ENCODE data around the gene TRAPPC3. TPM values are rescaled to one million over a fixed set of nuclear protein-coding genes. Genes with fewer than 3 reads are reported as not detected.

The TRAPPC3 gene
- polyA plus RNA-seq, 4 donors: 48.9 to 70.2 (median 61.2) TPM

- DNase-seq (ENCODE audit: low read depth in 4 of 4, low spot score in 3 of 4): no peak
Measured at GRCh38 chr1:36154765-36155407, 5.6 kb upstream of the TRAPPC3 start.

- DNase-seq (ENCODE audit: low read depth in 4 of 4, low spot score in 3 of 4): no peak
Measured at GRCh38 chr1:36154335-36154734, 5.0 kb upstream of the TRAPPC3 start.

- no peak for DNase-seq (ENCODE audit: low read depth in 4 of 4, low spot score in 3 of 4)
Measured at GRCh38 chr1:36153476-36153875, 4.2 kb upstream of the TRAPPC3 start.

- DNase-seq (ENCODE audit: low read depth in 4 of 4, low spot score in 3 of 4): no peak
Measured at GRCh38 chr1:36151845-36152203, 2.5 kb upstream of the TRAPPC3 start.

GRCh38 chr1:36151134-36151844 is 2.0 kb upstream of the TRAPPC3 start:
- no peak for DNase-seq (ENCODE audit: low read depth in 4 of 4, low spot score in 3 of 4)

GRCh38 chr1:36150296-36151133 is 1.2 kb upstream of the TRAPPC3 start:
- peak in 2 of 4 donors; percentile 71 to 85 for DNase-seq (ENCODE audit: low read depth in 4 of 4, low spot score in 3 of 4)

- no peak for DNase-seq (ENCODE audit: low read depth in 4 of 4, low spot score in 3 of 4)
Measured at GRCh38 chr1:36149973-36150295, 648 bp upstream of the TRAPPC3 start.

- DNase-seq (ENCODE audit: low read depth in 4 of 4, low spot score in 3 of 4): no peak
Measured at GRCh38 chr1:36148821-36149236, 457 bp downstream of the TRAPPC3 start.

- DNase-seq (ENCODE audit: low read depth in 4 of 4, low spot score in 3 of 4): no peak
Measured at GRCh38 chr1:36144413-36144812, 4.9 kb downstream of the TRAPPC3 start.

GRCh38 chr1:36143424-36143823 is 5.9 kb downstream of the TRAPPC3 start:
- no peak for DNase-seq (ENCODE audit: low read depth in 4 of 4, low spot score in 3 of 4)

GRCh38 chr1:36142121-36142520 is 7.2 kb downstream of the TRAPPC3 start:
- no peak for DNase-seq (ENCODE audit: low read depth in 4 of 4, low spot score in 3 of 4)

GRCh38 chr1:36139521-36139920 is 9.8 kb downstream of the TRAPPC3 start:
- no peak for DNase-seq (ENCODE audit: low read depth in 4 of 4, low spot score in 3 of 4)

- DNase-seq (ENCODE audit: low read depth in 4 of 4, low spot score in 3 of 4): no peak
Measured at GRCh38 chr1:36137776-36138175, 11.5 kb downstream of the TRAPPC3 start.

- DNase-seq (ENCODE audit: low read depth in 4 of 4, low spot score in 3 of 4): no peak
Measured at GRCh38 chr1:36137226-36137625, 12.1 kb downstream of the TRAPPC3 start.

- no peak for DNase-seq (ENCODE audit: low read depth in 4 of 4, low spot score in 3 of 4)
Measured at GRCh38 chr1:36136535-36136934, 12.8 kb downstream of the TRAPPC3 start.

- DNase-seq (ENCODE audit: low read depth in 4 of 4, low spot score in 3 of 4): no peak
Measured at GRCh38 chr1:36135796-36136195, 13.5 kb downstream of the TRAPPC3 start.

- no peak for DNase-seq (ENCODE audit: low read depth in 4 of 4, low spot score in 3 of 4)
Measured at GRCh38 chr1:36135330-36135667, 14.0 kb downstream of the TRAPPC3 start.

GRCh38 chr1:36134505-36135329 is 14.6 kb downstream of the TRAPPC3 start:
- DNase-seq (ENCODE audit: low read depth in 4 of 4, low spot score in 3 of 4): no peak

GRCh38 chr1:36134031-36134430 is 15.3 kb downstream of the TRAPPC3 start:
- DNase-seq (ENCODE audit: low read depth in 4 of 4, low spot score in 3 of 4): no peak

GRCh38 chr1:36133484-36133883 is 15.8 kb downstream of the TRAPPC3 start:
- no peak for DNase-seq (ENCODE audit: low read depth in 4 of 4, low spot score in 3 of 4)

- no peak for DNase-seq (ENCODE audit: low read depth in 4 of 4, low spot score in 3 of 4)
Measured at GRCh38 chr1:36132029-36132428, 17.3 kb downstream of the TRAPPC3 start.

Measured in left renal pelvis (tissue), 4 donors.